Measurements from ENCODE around the gene WRAP53. TPM values are rescaled to one million over a fixed set of nuclear protein-coding genes. Genes with fewer than 3 reads are reported as not detected.

The WRAP53 gene
- polyA plus RNA-seq, 6 donors from 2014 or later, result 3.2 to 14.9 (median 12.9) TPM

DNA sequence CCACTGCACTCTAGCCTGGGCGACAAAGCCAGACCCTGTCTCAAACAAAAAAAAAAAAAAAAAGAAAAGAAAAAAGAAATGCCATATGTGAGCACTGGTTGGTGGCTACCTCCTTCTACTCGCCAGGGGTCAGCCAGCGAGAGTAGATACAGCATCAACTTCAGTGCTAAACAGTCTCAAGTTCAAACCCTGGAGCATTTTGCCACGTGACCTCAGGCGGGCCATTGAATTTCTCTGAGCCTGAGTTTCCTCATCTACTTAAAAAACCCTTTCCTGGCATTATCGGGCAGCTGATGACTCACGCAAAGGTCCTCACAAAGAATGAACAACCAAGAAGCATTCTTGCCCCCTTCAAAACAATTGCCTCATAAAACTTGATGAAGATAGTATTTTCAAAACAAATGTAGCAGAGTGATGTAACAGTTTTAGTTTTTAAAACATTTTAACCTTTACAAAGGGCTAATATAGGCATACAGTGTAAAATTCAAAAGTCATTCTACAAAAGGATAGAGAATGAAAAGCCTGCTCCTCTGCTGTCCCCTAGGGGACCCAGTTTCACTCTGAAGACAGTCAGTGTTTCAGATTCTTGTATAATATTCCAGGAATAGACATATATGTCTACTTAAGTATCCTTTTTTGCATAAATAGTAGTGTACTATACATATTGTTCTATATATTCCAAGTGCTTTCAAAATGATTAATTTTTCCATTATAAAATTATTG, 57.6 kb downstream of the WRAP53 start:
- no peak for ATAC-seq (ENCODE audit: low read depth in 2 of 2)
- no peak overlapping the region for H3K4me3 Mint-ChIP-seq
- no peaks in the 10 kb centered on the region for H3K36me3 Mint-ChIP-seq

DNA sequence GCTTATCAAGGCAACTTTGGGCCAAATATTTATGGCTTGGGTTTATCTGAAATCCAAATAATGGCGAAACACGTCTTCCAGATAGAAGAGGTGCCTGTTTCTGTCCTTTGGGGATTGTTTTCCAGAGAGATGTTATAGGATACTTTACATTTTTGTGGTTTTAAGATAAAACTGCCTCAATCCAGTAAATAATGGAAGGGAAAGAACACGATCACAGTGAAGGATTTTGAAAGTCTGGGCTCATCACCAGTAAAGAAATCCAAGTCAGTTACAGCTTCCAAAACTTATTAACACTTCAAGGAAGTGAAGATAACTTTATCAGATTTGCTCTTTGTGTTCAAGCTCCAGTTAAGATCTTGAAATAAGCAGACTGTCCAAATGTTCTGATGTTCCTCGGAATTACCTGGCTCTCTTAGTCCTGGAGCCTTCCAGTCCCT, 59.4 kb downstream of the WRAP53 start:
- Mint-ChIP-seq H3K27me3 (peaks cover 13 to 20% (median 16%) of the 10 kb centered on the region in 3 donors), H3K4me3 (no peak overlapping the region), H3K27ac (peak overlapping the region in 1 of 6 donors; percentile 64), H3K36me3 (no peaks in the 10 kb centered on the region), H3K4me1 (no peaks in the 10 kb centered on the region), H3K9me3 (peaks cover 0 to 3% (median 0%) of the 10 kb centered on the region in 7 donors)
- DNase-seq, result no peak
- ATAC-seq (ENCODE audit: low read depth in 2 of 2), result no peak

More for the DNA sequence above, 57.6 kb downstream of the WRAP53 start:
- DNase-seq, result no peak
- peaks cover 0 to 3% (median 0%) of the 10 kb centered on the region in 7 donors for H3K9me3 Mint-ChIP-seq
- peaks cover 24 to 27% (median 24%) of the 10 kb centered on the region in 3 donors for H3K27me3 Mint-ChIP-seq
- H3K4me1 Mint-ChIP-seq, result no peaks in the 10 kb centered on the region
- no peak overlapping the region for H3K27ac Mint-ChIP-seq

DNA sequence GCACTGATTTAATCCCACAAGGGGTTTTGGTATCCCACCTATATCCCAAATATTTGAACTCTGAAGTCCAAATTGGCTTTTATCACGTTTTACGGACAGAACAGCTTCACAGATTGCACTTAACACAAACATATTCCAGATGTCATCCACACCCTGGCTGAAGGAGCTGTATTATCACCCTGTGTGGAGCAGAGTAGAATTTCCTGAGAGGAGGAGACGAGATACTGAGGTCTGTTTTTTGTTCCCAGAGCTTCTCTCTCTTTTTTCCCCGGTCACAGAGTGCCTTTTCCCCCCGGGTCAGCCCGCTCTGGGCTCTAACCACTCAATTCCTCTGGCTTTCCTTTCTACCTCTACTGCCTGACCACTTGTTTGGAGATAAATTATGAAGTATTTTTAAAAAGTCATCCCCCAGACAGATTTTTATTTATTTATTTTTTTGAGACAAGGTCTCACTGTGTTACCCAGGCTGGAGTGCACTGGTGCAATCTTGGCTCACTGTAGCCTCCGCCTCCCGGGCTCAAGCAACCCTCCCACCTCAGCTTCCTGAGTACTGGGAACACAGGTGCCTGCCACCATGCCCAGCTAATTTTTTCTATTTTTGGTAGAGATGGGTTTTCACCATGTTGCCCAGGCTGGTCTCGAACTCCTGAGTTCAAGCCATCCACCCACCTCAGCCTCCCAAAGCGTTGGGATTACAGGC, 59.9 kb downstream of the WRAP53 start:
- H3K4me1 Mint-ChIP-seq, result no peaks in the 10 kb centered on the region
- no peak overlapping the region for H3K27ac Mint-ChIP-seq
- H3K27me3 Mint-ChIP-seq, result peaks cover 16 to 22% (median 17%) of the 10 kb centered on the region in 3 donors
- no peaks in the 10 kb centered on the region for H3K36me3 Mint-ChIP-seq
- DNase-seq (no peak), ATAC-seq (ENCODE audit: low read depth in 2 of 2) (no peak)
- no peak overlapping the region for H3K4me3 Mint-ChIP-seq
- H3K9me3 Mint-ChIP-seq, result peaks cover 0 to 3% (median 0%) of the 10 kb centered on the region in 7 donors

DNA sequence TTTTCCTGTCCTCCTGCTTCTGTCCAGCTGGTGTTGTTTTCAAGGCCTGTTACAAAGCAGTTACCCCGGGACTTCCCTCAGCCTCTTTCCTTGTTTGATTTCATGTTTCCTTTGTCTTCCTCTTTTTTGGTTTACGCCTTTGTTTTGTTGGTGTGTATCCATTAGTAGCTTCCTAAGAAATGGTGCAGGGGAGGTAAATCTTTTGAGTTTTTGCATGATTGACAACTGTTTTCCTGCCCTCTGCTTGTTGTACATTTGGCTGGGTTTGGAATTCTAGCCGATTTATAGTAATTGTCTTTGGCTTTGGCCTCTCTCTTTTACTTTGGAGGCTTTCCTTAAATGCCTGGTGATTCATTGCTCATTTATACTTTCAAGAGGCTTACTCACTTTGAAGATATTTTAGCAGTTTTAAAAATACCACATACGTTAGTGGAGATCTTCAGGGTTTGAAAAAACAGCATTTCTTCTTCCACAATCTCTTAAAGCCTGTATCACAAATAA, 62.1 kb downstream of the WRAP53 start:
- H3K27me3 Mint-ChIP-seq, result peaks cover 14 to 30% (median 22%) of the 10 kb centered on the region in 3 donors
- ATAC-seq (ENCODE audit: low read depth in 2 of 2) (no peak), DNase-seq (no peak)
- no peaks in the 10 kb centered on the region for H3K4me1 Mint-ChIP-seq
- peaks cover 0 to 3% (median 0%) of the 10 kb centered on the region in 7 donors for H3K9me3 Mint-ChIP-seq
- no peak overlapping the region for H3K27ac Mint-ChIP-seq
- H3K4me3 Mint-ChIP-seq, result no peak overlapping the region
- no peaks in the 10 kb centered on the region for H3K36me3 Mint-ChIP-seq

Other genes starting within 250 kb of the WRAP53 start
- under 1 TPM in 1 of 6 donors, not detected in 5; 0.16 TPM for gene FGF11, start 249.0 kb upstream of the WRAP53 start, polyA plus RNA-seq (ENCODE audit: low read depth in 6 of 6)
- gene CHRNB1, start 243.4 kb upstream of the WRAP53 start, polyA plus RNA-seq (ENCODE audit: low read depth in 6 of 6), result 10 to 100 TPM; 12.6 to 21.6 (median 15.6) TPM
- 10 to 100 TPM in 4 of 6 donors, 1 to 10 TPM in 2; 5.3 to 19.2 (median 10.5) TPM for gene ZBTB4, start 208.8 kb upstream of the WRAP53 start, polyA plus RNA-seq (ENCODE audit: low read depth in 6 of 6)
- under 1 TPM in 2 of 6 donors, not detected in 4; 0.14 to 0.39 TPM for gene SLC35G6, start 207.0 kb upstream of the WRAP53 start, polyA plus RNA-seq (ENCODE audit: low read depth in 6 of 6)
- 10 to 100 TPM; 13.6 to 88.9 (median 47.1) TPM for gene POLR2A, start 204.1 kb upstream of the WRAP53 start, polyA plus RNA-seq (ENCODE audit: low read depth in 6 of 6)
- 10 to 100 TPM; 21.6 to 33.3 (median 28.0) TPM for gene TNFSF12, start 139.4 kb upstream of the WRAP53 start, polyA plus RNA-seq (ENCODE audit: low read depth in 6 of 6)
- gene TNFSF13, start 129.7 kb upstream of the WRAP53 start, polyA plus RNA-seq (ENCODE audit: low read depth in 6 of 6), result 10 to 100 TPM; 32.2 to 43.1 (median 38.5) TPM
- 10 to 100 TPM; 16.0 to 21.9 (median 18.2) TPM for gene SENP3, start 126.6 kb upstream of the WRAP53 start, polyA plus RNA-seq (ENCODE audit: low read depth in 6 of 6)
- gene CD68, start 108.8 kb upstream of the WRAP53 start, polyA plus RNA-seq (ENCODE audit: low read depth in 6 of 6), result 1 to 10 TPM; 3.3 to 7.4 (median 6.8) TPM
- gene MPDU1, start 104.6 kb upstream of the WRAP53 start, polyA plus RNA-seq (ENCODE audit: low read depth in 6 of 6), result 10 to 100 TPM; 27.8 to 59.7 (median 43.1) TPM
- gene SOX15, start 98.4 kb upstream of the WRAP53 start, polyA plus RNA-seq (ENCODE audit: low read depth in 6 of 6), result not detected
- gene FXR2, start 73.6 kb upstream of the WRAP53 start, polyA plus RNA-seq (ENCODE audit: low read depth in 6 of 6), result 10 to 100 TPM in 5 of 6 donors, 1 to 10 TPM in 1; 7.8 to 20.1 (median 12.5) TPM
- gene SAT2, start 60.7 kb upstream of the WRAP53 start, polyA plus RNA-seq (ENCODE audit: low read depth in 6 of 6), result 10 to 100 TPM; 34.2 to 42.5 (median 35.9) TPM
- not detected for gene SHBG, start 58.3 kb upstream of the WRAP53 start, polyA plus RNA-seq (ENCODE audit: low read depth in 6 of 6)
- under 1 TPM in 2 of 6 donors, not detected in 4; 0.08 to 0.21 TPM for gene ATP1B2, start 37.6 kb upstream of the WRAP53 start, polyA plus RNA-seq (ENCODE audit: low read depth in 6 of 6)
- 10 to 100 TPM; 25.2 to 53.9 (median 47.7) TPM for gene TP53, start 987 bp upstream of the WRAP53 start, polyA plus RNA-seq (ENCODE audit: low read depth in 6 of 6)
- not detected for gene EFNB3, start 16.7 kb downstream of the WRAP53 start, polyA plus RNA-seq (ENCODE audit: low read depth in 6 of 6)
- not detected for gene DNAH2, start 29.3 kb downstream of the WRAP53 start, polyA plus RNA-seq (ENCODE audit: low read depth in 6 of 6)
- 1 to 10 TPM in 3 of 6 donors, under 1 TPM in 3; 0.04 to 1.9 (median 0.99) TPM for gene KDM6B, start 145.7 kb downstream of the WRAP53 start, polyA plus RNA-seq (ENCODE audit: low read depth in 6 of 6)
- under 1 TPM in 1 of 6 donors, not detected in 5; 0.68 TPM for gene TMEM88, start 166.6 kb downstream of the WRAP53 start, polyA plus RNA-seq (ENCODE audit: low read depth in 6 of 6)
- gene NAA38, start 169.1 kb downstream of the WRAP53 start, polyA plus RNA-seq (ENCODE audit: low read depth in 6 of 6), result 100 to 1,000 TPM; 121 to 158 (median 136) TPM
- 1 to 10 TPM; 3.4 to 5.2 (median 3.7) TPM for gene CYB5D1, start 169.5 kb downstream of the WRAP53 start, polyA plus RNA-seq (ENCODE audit: low read depth in 6 of 6)
- 1 to 10 TPM in 5 of 6 donors, under 1 TPM in 1; 0.06 to 8.0 (median 3.4) TPM for gene CHD3, start 200.3 kb downstream of the WRAP53 start, polyA plus RNA-seq (ENCODE audit: low read depth in 6 of 6)
- 1 to 10 TPM in 5 of 6 donors, under 1 TPM in 1; 0.60 to 5.2 (median 2.9) TPM for gene RNF227, start 227.8 kb downstream of the WRAP53 start, polyA plus RNA-seq (ENCODE audit: low read depth in 6 of 6)
- gene KCNAB3, start 241.4 kb downstream of the WRAP53 start, polyA plus RNA-seq (ENCODE audit: low read depth in 6 of 6), result under 1 TPM in 1 of 6 donors, not detected in 5; 0.15 TPM
- 100 to 1,000 TPM; 202 to 349 (median 224) TPM for gene TRAPPC1, start 243.5 kb downstream of the WRAP53 start, polyA plus RNA-seq (ENCODE audit: low read depth in 6 of 6)
- gene CNTROB, start 243.7 kb downstream of the WRAP53 start, polyA plus RNA-seq (ENCODE audit: low read depth in 6 of 6), result 10 to 100 TPM in 1 of 6 donors, 1 to 10 TPM in 5; 3.3 to 14.2 (median 7.6) TPM